OCI-LY3 (cell line): Measurements from ENCODE around the gene ETV3L.

Experiments
- EZH2phosphoT487 ChIP-seq: fragments of 200-600 bp; shearing (Covaris generic); IDR thresholded peaks from 2 replicates; pipeline ENCODE4 v1.6.1; 2018; ENCODE audit warnings: antibody characterized with exemption, mixed run types, low read depth
- TF ChIP-seq, protein P1 (sequence below): fragments of 200-600, 300-600 bp; sonication (generic); IDR thresholded peaks from 2 replicates; pipeline ENCODE4 v1.5.1; 2014; ENCODE audit warnings: antibody characterized with exemption, low read length, low read depth

- TF ChIP-seq, protein P1, sequence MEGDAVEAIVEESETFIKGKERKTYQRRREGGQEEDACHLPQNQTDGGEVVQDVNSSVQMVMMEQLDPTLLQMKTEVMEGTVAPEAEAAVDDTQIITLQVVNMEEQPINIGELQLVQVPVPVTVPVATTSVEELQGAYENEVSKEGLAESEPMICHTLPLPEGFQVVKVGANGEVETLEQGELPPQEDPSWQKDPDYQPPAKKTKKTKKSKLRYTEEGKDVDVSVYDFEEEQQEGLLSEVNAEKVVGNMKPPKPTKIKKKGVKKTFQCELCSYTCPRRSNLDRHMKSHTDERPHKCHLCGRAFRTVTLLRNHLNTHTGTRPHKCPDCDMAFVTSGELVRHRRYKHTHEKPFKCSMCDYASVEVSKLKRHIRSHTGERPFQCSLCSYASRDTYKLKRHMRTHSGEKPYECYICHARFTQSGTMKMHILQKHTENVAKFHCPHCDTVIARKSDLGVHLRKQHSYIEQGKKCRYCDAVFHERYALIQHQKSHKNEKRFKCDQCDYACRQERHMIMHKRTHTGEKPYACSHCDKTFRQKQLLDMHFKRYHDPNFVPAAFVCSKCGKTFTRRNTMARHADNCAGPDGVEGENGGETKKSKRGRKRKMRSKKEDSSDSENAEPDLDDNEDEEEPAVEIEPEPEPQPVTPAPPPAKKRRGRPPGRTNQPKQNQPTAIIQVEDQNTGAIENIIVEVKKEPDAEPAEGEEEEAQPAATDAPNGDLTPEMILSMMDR = no peak
- no peak for TF ChIP-seq EZH2phosphoT487
Measured at GRCh38 chr1:157142765-157143423, 43.3 kb upstream of the ETV3L start.
